ENCODE results near the gene ZYG11B. TPM values are rescaled to one million over a fixed set of nuclear protein-coding genes. Genes with fewer than 3 reads are reported as not detected.
"Not testable (repeated sequence)": the region's sequence is repeated elsewhere in the genome, so short reads cannot be mapped to it uniquely, and the experiment has no call there.

Gene ZYG11B
- total and polyA plus RNA-seq, 2 donors (not counting 1 experiment from before 2014, with no cell fraction given), result 3.6 to 22.3 TPM

DNA sequence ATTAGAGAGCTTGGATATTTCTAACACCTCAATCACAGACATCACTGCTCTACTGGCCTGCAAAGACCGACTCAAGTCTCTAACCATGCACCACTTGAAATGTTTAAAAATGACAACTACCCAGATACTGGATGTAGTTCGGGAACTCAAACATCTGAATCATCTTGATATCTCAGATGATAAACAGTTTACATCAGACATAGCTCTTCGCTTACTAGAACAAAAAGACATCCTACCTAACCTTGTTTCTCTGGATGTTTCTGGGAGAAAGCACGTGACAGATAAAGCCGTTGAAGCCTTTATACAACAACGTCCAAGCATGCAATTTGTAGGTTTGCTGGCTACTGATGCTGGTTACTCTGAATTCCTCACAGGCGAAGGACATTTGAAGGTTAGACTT, 45.1 kb downstream of the ZYG11B start:
- ChIA-PET POLR2A (no interaction called here), CTCF (no interaction called here)
- H3K4me2 ChIP-seq (replicated peaks; ENCODE audit: low read depth, low read length, poor library complexity, severe bottlenecking), result no peak overlapping the region
- H3K9me3 ChIP-seq (ENCODE audit: control extremely low read depth in 1 of 3, control insufficient read depth in 2 of 3, insufficient read depth in 1 of 3, low read length in 2 of 3), result peaks cover 0 to 5% (median 0%) of the 10 kb centered on the region in 3 donors
- H3K79me2 ChIP-seq (ENCODE audit: control insufficient read depth, insufficient read depth, low read length), result peaks cover 22% of the 10 kb centered on the region
- H3K9ac ChIP-seq (ENCODE audit: low read length), result no peak overlapping the region
- no peaks in the 10 kb centered on the region for H3K9me3 Mint-ChIP-seq (ENCODE audit: insufficient read depth)
- no peak overlapping the region for H2AFZ ChIP-seq (ENCODE audit: insufficient read depth, low read depth, low read length, poor library complexity, severe bottlenecking)
- H3K4me1 Mint-ChIP-seq, result peaks cover 9% of the 10 kb centered on the region
- H3K4me3 Mint-ChIP-seq, result no peak overlapping the region
- peaks cover 7% of the 10 kb centered on the region for H4K20me1 ChIP-seq (ENCODE audit: control insufficient read depth, insufficient read depth, low read length, poor library complexity, severe bottlenecking)
- no peak overlapping the region for H3K27ac Mint-ChIP-seq
- H3K4me1 ChIP-seq (ENCODE audit: control insufficient read depth in 2 of 2, insufficient read depth in 2 of 2, low read length in 2 of 2), result no peaks in the 10 kb centered on the region
- H3K27me3 Mint-ChIP-seq, result no peaks in the 10 kb centered on the region
- peaks cover 2 to 9% of the 10 kb centered on the region in 2 experiments for H3K36me3 ChIP-seq (replicated peaks in 1 of 2; ENCODE audit: control extremely low read depth in 1 of 2, control insufficient read depth in 1 of 2, extremely low read depth in 1 of 2, insufficient read depth in 2 of 2, low read length in 1 of 2)
- no peak for DNase-seq
- 95% methylated on average over 3 of the region's 7 CpGs for WGBS (ENCODE audit: insufficient coverage)
- H3K27ac ChIP-seq (ENCODE audit: low read length in 2 of 2), result no peak overlapping the region
- no peak overlapping the region for H3K4me3 ChIP-seq (ENCODE audit: control extremely low read depth in 1 of 5, extremely low read depth in 1 of 5, insufficient read depth in 1 of 5, low read depth in 2 of 5, low read length in 4 of 5)
- TF ChIP-seq, protein P1, sequence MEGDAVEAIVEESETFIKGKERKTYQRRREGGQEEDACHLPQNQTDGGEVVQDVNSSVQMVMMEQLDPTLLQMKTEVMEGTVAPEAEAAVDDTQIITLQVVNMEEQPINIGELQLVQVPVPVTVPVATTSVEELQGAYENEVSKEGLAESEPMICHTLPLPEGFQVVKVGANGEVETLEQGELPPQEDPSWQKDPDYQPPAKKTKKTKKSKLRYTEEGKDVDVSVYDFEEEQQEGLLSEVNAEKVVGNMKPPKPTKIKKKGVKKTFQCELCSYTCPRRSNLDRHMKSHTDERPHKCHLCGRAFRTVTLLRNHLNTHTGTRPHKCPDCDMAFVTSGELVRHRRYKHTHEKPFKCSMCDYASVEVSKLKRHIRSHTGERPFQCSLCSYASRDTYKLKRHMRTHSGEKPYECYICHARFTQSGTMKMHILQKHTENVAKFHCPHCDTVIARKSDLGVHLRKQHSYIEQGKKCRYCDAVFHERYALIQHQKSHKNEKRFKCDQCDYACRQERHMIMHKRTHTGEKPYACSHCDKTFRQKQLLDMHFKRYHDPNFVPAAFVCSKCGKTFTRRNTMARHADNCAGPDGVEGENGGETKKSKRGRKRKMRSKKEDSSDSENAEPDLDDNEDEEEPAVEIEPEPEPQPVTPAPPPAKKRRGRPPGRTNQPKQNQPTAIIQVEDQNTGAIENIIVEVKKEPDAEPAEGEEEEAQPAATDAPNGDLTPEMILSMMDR (IDR thresholded peaks at IDR 0.05), result no peak
- no peak for TF ChIP-seq EZH2 (IDR thresholded peaks at IDR 0.05; ENCODE audit: borderline replicate concordance, insufficient read depth, low read depth, low read length, poor library complexity, severe bottlenecking)
- H3K27me3 ChIP-seq (replicated peaks in 1 of 4; ENCODE audit: control extremely low read depth in 1 of 4, control insufficient read depth in 3 of 4, insufficient read depth in 4 of 4, low read length in 3 of 4), result no peaks in the 10 kb centered on the region
- ATAC-seq (ENCODE audit: low read depth), result no peak
- intact Hi-C loops (cut with micrococcal nuclease), result no loop called here

DNA sequence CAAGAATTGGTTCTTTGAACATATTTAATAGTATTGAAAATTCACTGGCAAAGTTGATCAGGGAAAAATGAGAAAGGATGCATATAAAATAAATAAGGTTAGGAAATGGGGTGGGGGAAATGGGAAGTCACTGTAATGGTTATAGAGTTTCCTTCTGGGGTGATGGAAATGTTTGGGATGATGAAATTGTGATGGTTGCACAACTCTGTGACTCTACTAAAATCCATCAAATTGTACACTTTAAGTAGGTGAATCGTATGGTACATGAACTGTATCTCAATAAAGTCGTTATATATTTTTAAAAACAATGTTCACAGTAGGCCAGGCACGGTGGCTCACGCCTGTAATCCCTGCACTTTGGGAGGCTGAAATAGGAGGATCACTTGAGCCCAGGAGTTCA, 59.9 kb downstream of the ZYG11B start:
- TF ChIP-seq EZH2 (IDR thresholded peaks at IDR 0.05; ENCODE audit: borderline replicate concordance, insufficient read depth, low read depth, low read length, poor library complexity, severe bottlenecking), result no peak
- TF ChIP-seq, protein P1 (IDR thresholded peaks at IDR 0.05), result no peak
- Mint-ChIP-seq H3K4me1 (peaks cover 5% of the 10 kb centered on the region), H3K9me3 (ENCODE audit: insufficient read depth) (no peaks in the 10 kb centered on the region), H3K27ac (no peak overlapping the region), H3K27me3 (no peaks in the 10 kb centered on the region), H3K4me3 (no peak overlapping the region)
- intact Hi-C loops (cut with micrococcal nuclease), result no loop called here
- H4K20me1 ChIP-seq (ENCODE audit: control insufficient read depth, insufficient read depth, low read length, poor library complexity, severe bottlenecking), result no peaks in the 10 kb centered on the region
- CTCF ChIA-PET, result no interaction called here
- no peak overlapping the region for H3K9ac ChIP-seq (ENCODE audit: low read length)
- 96% methylated on average over 3 of the region's 4 CpGs for WGBS (ENCODE audit: insufficient coverage)
- POLR2A ChIA-PET, result no interaction called here
- no peak overlapping the region for H3K27ac ChIP-seq (ENCODE audit: low read length in 2 of 2)
- H3K27me3 ChIP-seq (replicated peaks in 1 of 4; ENCODE audit: control extremely low read depth in 1 of 4, control insufficient read depth in 3 of 4, insufficient read depth in 4 of 4, low read length in 3 of 4), result no peaks in the 10 kb centered on the region
- peaks cover 14 to 25% of the 10 kb centered on the region in 2 experiments for H3K36me3 ChIP-seq (replicated peaks in 1 of 2; ENCODE audit: control extremely low read depth in 1 of 2, control insufficient read depth in 1 of 2, extremely low read depth in 1 of 2, insufficient read depth in 2 of 2, low read length in 1 of 2)
- no peak overlapping the region for H3K4me3 ChIP-seq (ENCODE audit: control extremely low read depth in 1 of 5, extremely low read depth in 1 of 5, insufficient read depth in 1 of 5, low read depth in 2 of 5, low read length in 4 of 5)
- H3K4me2 ChIP-seq (replicated peaks; ENCODE audit: low read depth, low read length, poor library complexity, severe bottlenecking), result no peak overlapping the region
- no peaks in the 10 kb centered on the region for H3K79me2 ChIP-seq (ENCODE audit: control insufficient read depth, insufficient read depth, low read length)
- no peak overlapping the region for H2AFZ ChIP-seq (ENCODE audit: insufficient read depth, low read depth, low read length, poor library complexity, severe bottlenecking)
- H3K4me1 ChIP-seq (ENCODE audit: control insufficient read depth in 2 of 2, insufficient read depth in 2 of 2, low read length in 2 of 2), result no peaks in the 10 kb centered on the region
- DNase-seq (no peak), ATAC-seq (ENCODE audit: low read depth) (no peak)
- no peaks in the 10 kb centered on the region for H3K9me3 ChIP-seq (ENCODE audit: control extremely low read depth in 1 of 3, control insufficient read depth in 2 of 3, insufficient read depth in 1 of 3, low read length in 2 of 3)

DNA sequence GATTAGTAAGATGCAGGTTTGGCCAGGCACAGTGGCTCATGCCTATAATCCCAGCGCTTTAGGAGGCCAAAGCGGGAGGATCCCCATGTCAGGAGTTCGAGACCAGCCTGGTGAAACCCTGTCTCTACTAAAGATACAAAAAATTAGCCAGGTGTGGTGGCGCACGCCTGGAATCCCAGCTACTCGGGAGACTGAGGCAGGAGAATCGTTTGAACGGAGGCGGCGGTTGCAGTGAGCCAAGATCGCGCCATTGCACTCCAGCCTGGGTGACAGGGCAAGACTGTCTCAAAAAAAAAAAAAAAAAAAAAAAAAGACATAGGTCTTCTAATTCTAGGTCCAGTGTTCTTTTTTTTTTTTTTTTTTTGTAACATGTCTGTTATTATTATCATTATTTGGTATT, 64.2 kb downstream of the ZYG11B start:
- H3K4me3 Mint-ChIP-seq; H3K27me3 ChIP-seq (replicated peaks in 1 of 4; ENCODE audit: control extremely low read depth in 1 of 4, control insufficient read depth in 3 of 4, insufficient read depth in 4 of 4, low read length in 3 of 4); H2AFZ ChIP-seq (ENCODE audit: insufficient read depth, low read depth, low read length, poor library complexity, severe bottlenecking); H3K4me3 ChIP-seq (ENCODE audit: control extremely low read depth in 1 of 5, extremely low read depth in 1 of 5, insufficient read depth in 1 of 5, low read depth in 2 of 5, low read length in 4 of 5); CTCF ChIA-PET; H3K79me2 ChIP-seq (ENCODE audit: control insufficient read depth, insufficient read depth, low read length); H4K20me1 ChIP-seq (ENCODE audit: control insufficient read depth, insufficient read depth, low read length, poor library complexity, severe bottlenecking); H3K4me2 ChIP-seq (replicated peaks; ENCODE audit: low read depth, low read length, poor library complexity, severe bottlenecking); H3K27ac Mint-ChIP-seq; DNase-seq; H3K4me1 ChIP-seq (ENCODE audit: control insufficient read depth in 2 of 2, insufficient read depth in 2 of 2, low read length in 2 of 2); H3K9me3 Mint-ChIP-seq (ENCODE audit: insufficient read depth); H3K9me3 ChIP-seq (ENCODE audit: control extremely low read depth in 1 of 3, control insufficient read depth in 2 of 3, insufficient read depth in 1 of 3, low read length in 2 of 3); intact Hi-C loops (cut with micrococcal nuclease); H3K9ac ChIP-seq (ENCODE audit: low read length); H3K27ac ChIP-seq (ENCODE audit: low read length in 2 of 2); ATAC-seq (ENCODE audit: low read depth); H3K4me1 Mint-ChIP-seq; H3K27me3 Mint-ChIP-seq; POLR2A ChIA-PET: not testable (repeated sequence)
- H3K36me3 ChIP-seq (replicated peaks in 1 of 2; ENCODE audit: control extremely low read depth in 1 of 2, control insufficient read depth in 1 of 2, extremely low read depth in 1 of 2, insufficient read depth in 2 of 2, low read length in 1 of 2), result peaks cover 10 to 21% of the 10 kb centered on the region in 2 experiments
- WGBS (ENCODE audit: insufficient coverage), result 100% methylated on average over 10 of the region's 12 CpGs
